Measurements from ENCODE around the gene ZNF318.

DNA sequence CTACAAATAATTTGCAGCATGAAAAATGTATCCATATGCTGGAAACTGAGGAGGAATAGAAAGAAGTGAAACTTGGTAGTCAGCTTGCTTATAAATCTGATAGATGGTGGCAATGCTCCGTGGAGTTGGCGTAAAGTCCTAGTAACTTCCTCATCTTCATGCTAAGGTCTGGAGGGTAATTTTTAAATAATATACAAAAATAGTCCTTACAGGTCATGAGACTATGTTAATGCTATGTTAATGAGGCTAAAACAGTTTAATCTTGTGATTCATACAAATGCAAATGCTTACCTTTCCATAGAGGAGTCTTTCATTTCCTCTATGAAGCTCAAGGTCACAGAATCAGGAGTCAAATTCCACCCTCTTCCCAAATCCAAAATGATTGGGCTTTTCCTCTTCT, 51.4 kb downstream of the ZNF318 start:
- TF ChIP-seq, protein P1, sequence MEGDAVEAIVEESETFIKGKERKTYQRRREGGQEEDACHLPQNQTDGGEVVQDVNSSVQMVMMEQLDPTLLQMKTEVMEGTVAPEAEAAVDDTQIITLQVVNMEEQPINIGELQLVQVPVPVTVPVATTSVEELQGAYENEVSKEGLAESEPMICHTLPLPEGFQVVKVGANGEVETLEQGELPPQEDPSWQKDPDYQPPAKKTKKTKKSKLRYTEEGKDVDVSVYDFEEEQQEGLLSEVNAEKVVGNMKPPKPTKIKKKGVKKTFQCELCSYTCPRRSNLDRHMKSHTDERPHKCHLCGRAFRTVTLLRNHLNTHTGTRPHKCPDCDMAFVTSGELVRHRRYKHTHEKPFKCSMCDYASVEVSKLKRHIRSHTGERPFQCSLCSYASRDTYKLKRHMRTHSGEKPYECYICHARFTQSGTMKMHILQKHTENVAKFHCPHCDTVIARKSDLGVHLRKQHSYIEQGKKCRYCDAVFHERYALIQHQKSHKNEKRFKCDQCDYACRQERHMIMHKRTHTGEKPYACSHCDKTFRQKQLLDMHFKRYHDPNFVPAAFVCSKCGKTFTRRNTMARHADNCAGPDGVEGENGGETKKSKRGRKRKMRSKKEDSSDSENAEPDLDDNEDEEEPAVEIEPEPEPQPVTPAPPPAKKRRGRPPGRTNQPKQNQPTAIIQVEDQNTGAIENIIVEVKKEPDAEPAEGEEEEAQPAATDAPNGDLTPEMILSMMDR (optimal IDR thresholded peaks at IDR 0.05 in 1 of 3, IDR thresholded peaks at IDR 0.05 in 1 of 3, conservative IDR thresholded peaks at IDR 0.05 in 1 of 3; ENCODE audit: extremely low read depth in 1 of 3, insufficient read depth in 2 of 3, low read length in 3 of 3), result no peak
- no peak for TF ChIP-seq EZH2 (IDR thresholded peaks at IDR 0.05; ENCODE audit: low read length)

Measured in keratinocyte (primary cell).